OCI-LY1 (cell line): Measurements from ENCODE around the gene ZNF668.
A peak's percentile ranks its signal among the peaks of the same experiment; 100 is the strongest.
"Not testable (repeated sequence)": the region's sequence is repeated elsewhere in the genome, so short reads cannot be mapped to it uniquely, and the experiment has no call there.

Experiments used
- H2AFZ ChIP-seq: fragments of 200-600 bp; sonication (generic), shearing (Covaris generic); 2 replicates; pipeline ENCODE4 v1.6.0; 2014; ENCODE audit warnings: antibody characterized with exemption, mild to moderate bottlenecking, low read length
- H3F3A ChIP-seq: fragments of 200-600 bp; sonication (generic), shearing (Covaris generic); 2 replicates; pipeline ENCODE4 v1.6.0; 2014; ENCODE audit warnings: mild to moderate bottlenecking, antibody characterized with exemption, low read length, moderate library complexity; ENCODE audit not compliant: insufficient read depth
- H3K27ac ChIP-seq: fragments of 200-600 bp; sonication (generic); 2 replicates; pipeline ENCODE4 v1.5.1; 2014; ENCODE audit warnings: low read length, mixed run types, mild to moderate bottlenecking, low read depth; ENCODE audit not compliant: poor library complexity, severe bottlenecking
- H3K27me3 ChIP-seq: fragments of 200-600 bp; sonication (generic); 2 replicates; pipeline ENCODE4 v1.6.0; 2014; ENCODE audit warnings: antibody characterized with exemption, mild to moderate bottlenecking, low read length, moderate library complexity; ENCODE audit not compliant: insufficient read depth
- H3K36me3 ChIP-seq: fragments of 200-600 bp; sonication (generic); 2 replicates; pipeline ENCODE4 v1.6.1; 2014; ENCODE audit warnings: mild to moderate bottlenecking, antibody characterized with exemption, low read length, moderate library complexity, mixed read lengths; ENCODE audit not compliant: insufficient read depth
- H3K4me1 ChIP-seq: fragments of 200-600 bp; sonication (generic); 2 replicates; pipeline ENCODE4 v1.5.1; 2014; ENCODE audit warnings: mild to moderate bottlenecking, low read length, moderate library complexity; ENCODE audit not compliant: insufficient read depth, severe bottlenecking
- H3K4me2 ChIP-seq: fragments of 200-600 bp; sonication (generic), shearing (Covaris generic); 2 replicates; pipeline ENCODE4 v1.6.1; 2014; ENCODE audit warnings: low read length
- H3K4me3 ChIP-seq: fragments of 200-600 bp; sonication (generic); 2 replicates; pipeline ENCODE4 v1.5.1; 2014; ENCODE audit warnings: low read length, low read depth, mild to moderate bottlenecking, mixed read lengths; ENCODE audit not compliant: poor library complexity, severe bottlenecking
- H3K79me2 ChIP-seq: fragments of 200-600 bp; shearing (Covaris generic); 2 replicates; pipeline ENCODE4 v1.6.1; 2016; ENCODE audit warnings: mixed run types, low read length, mixed read lengths; ENCODE audit not compliant: insufficient read depth
- H3K9ac ChIP-seq: fragments of 200-600 bp; sonication (generic), shearing (Covaris generic); 2 replicates; pipeline ENCODE4 v1.6.1; 2014; ENCODE audit warnings: mild to moderate bottlenecking, low read length, mixed read lengths
- H3K9me2 ChIP-seq: fragments of 200-600 bp; sonication (generic), shearing (Covaris generic); 2 replicates; pipeline ENCODE4 v1.6.1; 2014; ENCODE audit warnings: low read depth, mild to moderate bottlenecking, low read length, mixed read lengths
- H3K9me3 ChIP-seq: fragments of 200-600 bp; shearing (Covaris generic); 2 replicates; pipeline ENCODE4 v1.6.1; 2014; ENCODE audit warnings: low read length, mixed read lengths
- H4K20me1 ChIP-seq: fragments of 200-600 bp; sonication (generic), shearing (Covaris generic); 2 replicates; pipeline ENCODE4 v1.6.0; 2016; ENCODE audit warnings: mild to moderate bottlenecking, low read length; ENCODE audit not compliant: insufficient read depth
- CTCF ChIP-seq: fragments of 200-600 bp; sonication (generic), shearing (Covaris generic); IDR thresholded peaks from 2 replicates; pipeline ENCODE4 v1.5.1; 2017; ENCODE audit warnings: mild to moderate bottlenecking, antibody characterized with exemption, low read length, moderate library complexity, mixed read lengths
- EZH2 ChIP-seq: fragments of 200-600 bp; sonication (generic), shearing (Covaris generic); IDR thresholded peaks from 2 replicates; pipeline ENCODE4 v1.8.0; 2017; ENCODE audit warnings: borderline replicate concordance, mixed run types, mild to moderate bottlenecking, antibody characterized with exemption, low read length, moderate library complexity, mixed read lengths

Gene ZNF668

GRCh38 chr16:31022544-31023251 lies 51.3 kb downstream of the ZNF668 start:
- no peak overlapping the region for H3K4me2 ChIP-seq
- H3K4me1 ChIP-seq = no peaks in the 10 kb centered on the region
- no peaks in the 10 kb centered on the region for H3K9me2 ChIP-seq
- H4K20me1 ChIP-seq = no peaks in the 10 kb centered on the region
- no peak overlapping the region for H3K4me3 ChIP-seq
- H3K9ac ChIP-seq = no peak overlapping the region
- H3F3A ChIP-seq = no peaks in the 10 kb centered on the region
- no peaks in the 10 kb centered on the region for H3K36me3 ChIP-seq
- H3K79me2 ChIP-seq = no peaks in the 10 kb centered on the region
- H3K27me3 ChIP-seq = no peaks in the 10 kb centered on the region; the same call in 1 of the 2 replicates
- no peak for TF ChIP-seq CTCF
- TF ChIP-seq EZH2 = no peak
- H3K9me3 ChIP-seq = no peaks in the 10 kb centered on the region
- H2AFZ ChIP-seq = no peak overlapping the region
- no peak overlapping the region for H3K27ac ChIP-seq

GRCh38 chr16:31020536-31020935 lies 53.5 kb downstream of the ZNF668 start:
- no peaks in the 10 kb centered on the region for H3K9me2 ChIP-seq
- no peaks in the 10 kb centered on the region for H4K20me1 ChIP-seq
- no peak overlapping the region for H3K27ac ChIP-seq
- no peak overlapping the region for H3K4me2 ChIP-seq
- H3K27me3 ChIP-seq = no peaks in the 10 kb centered on the region; the same call in 1 of the 2 replicates
- no peaks in the 10 kb centered on the region for H3K36me3 ChIP-seq
- TF ChIP-seq EZH2 (no peak), CTCF (no peak)
- H3K9me3 ChIP-seq = no peaks in the 10 kb centered on the region
- no peak overlapping the region for H3K4me3 ChIP-seq
- no peaks in the 10 kb centered on the region for H3K79me2 ChIP-seq
- H2AFZ ChIP-seq = no peak overlapping the region
- H3K9ac ChIP-seq = no peak overlapping the region
- H3F3A ChIP-seq = no peaks in the 10 kb centered on the region
- H3K4me1 ChIP-seq = no peaks in the 10 kb centered on the region

GRCh38 chr16:31017756-31018155 lies 56.3 kb downstream of the ZNF668 start:
- not testable (repeated sequence) for H2AFZ ChIP-seq, H3K79me2 ChIP-seq, H3K36me3 ChIP-seq, H3K9ac ChIP-seq, H3K4me2 ChIP-seq, H4K20me1 ChIP-seq, H3K4me3 ChIP-seq, H3K9me2 ChIP-seq, H3K9me3 ChIP-seq, H3K27me3 ChIP-seq, H3F3A ChIP-seq, H3K4me1 ChIP-seq, H3K27ac ChIP-seq

- H3K4me3 ChIP-seq = no peak overlapping the region
- no peak overlapping the region for H2AFZ ChIP-seq
- H3K4me1 ChIP-seq = no peaks in the 10 kb centered on the region
- H4K20me1 ChIP-seq = no peaks in the 10 kb centered on the region
- no peaks in the 10 kb centered on the region for H3F3A ChIP-seq
- H3K27ac ChIP-seq = no peak overlapping the region
- H3K9me2 ChIP-seq = no peaks in the 10 kb centered on the region
- no peak for TF ChIP-seq EZH2
- TF ChIP-seq CTCF = peak; percentile 23; the same call in 1 of the 2 replicates
- H3K79me2 ChIP-seq = no peaks in the 10 kb centered on the region
- no peaks in the 10 kb centered on the region for H3K9me3 ChIP-seq
- peaks cover 2% of the 10 kb centered on the region; the same call in 1 of the 2 replicates for H3K27me3 ChIP-seq
- H3K4me2 ChIP-seq = no peak overlapping the region
- H3K9ac ChIP-seq = no peak overlapping the region
- no peaks in the 10 kb centered on the region for H3K36me3 ChIP-seq
Measured at GRCh38 chr16:31016018-31016417, 58.0 kb downstream of the ZNF668 start.

- H3K79me2 ChIP-seq, H3K9ac ChIP-seq, H3K4me1 ChIP-seq, H3K9me2 ChIP-seq, H3K27ac ChIP-seq, H3K4me3 ChIP-seq, H3F3A ChIP-seq, H4K20me1 ChIP-seq, H3K9me3 ChIP-seq, H3K36me3 ChIP-seq, H2AFZ ChIP-seq, H3K4me2 ChIP-seq: not testable (repeated sequence)
- peaks cover 11% of the 10 kb centered on the region; the same call in 1 of the 2 replicates for H3K27me3 ChIP-seq
Measured at GRCh38 chr16:31013292-31013691, 60.7 kb downstream of the ZNF668 start.
